Measurements from ENCODE around the gene PTPRS.

DNA sequence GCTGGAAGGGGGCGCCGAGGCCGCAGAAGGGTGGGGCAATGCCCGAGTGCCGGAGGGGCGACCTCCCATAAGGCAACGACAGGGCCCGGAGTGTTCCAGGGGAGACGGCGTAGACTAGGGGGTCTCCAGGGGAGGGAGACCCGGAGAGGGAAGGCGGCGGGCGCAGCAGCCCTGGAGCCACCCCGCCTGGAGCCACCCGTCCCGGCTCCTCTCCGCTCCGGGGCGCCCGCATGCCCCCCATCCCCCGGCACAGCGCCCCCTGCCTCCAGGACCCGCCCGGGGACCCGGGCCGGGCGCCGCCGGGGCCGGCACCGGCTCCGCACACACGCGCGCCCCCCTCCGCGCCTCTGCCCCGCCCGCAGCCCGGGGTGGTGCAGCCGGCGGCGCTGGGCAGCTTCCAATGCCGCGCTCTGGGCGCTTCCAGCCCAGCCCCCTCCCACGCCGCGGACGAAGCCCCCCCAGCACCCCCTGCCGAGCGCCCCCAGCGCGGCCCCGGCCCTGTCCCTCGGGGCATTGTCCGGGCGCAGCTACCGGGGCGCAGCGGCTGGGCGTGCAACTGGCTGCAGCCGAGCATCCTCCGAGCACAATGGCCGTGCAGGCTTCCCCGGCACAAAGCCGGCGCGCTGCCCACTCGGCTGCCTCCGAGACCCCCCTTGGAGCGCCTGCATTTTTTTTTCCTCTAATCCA lies 519 bp downstream of the PTPRS start:
- TF ChIP-seq, protein P1, sequence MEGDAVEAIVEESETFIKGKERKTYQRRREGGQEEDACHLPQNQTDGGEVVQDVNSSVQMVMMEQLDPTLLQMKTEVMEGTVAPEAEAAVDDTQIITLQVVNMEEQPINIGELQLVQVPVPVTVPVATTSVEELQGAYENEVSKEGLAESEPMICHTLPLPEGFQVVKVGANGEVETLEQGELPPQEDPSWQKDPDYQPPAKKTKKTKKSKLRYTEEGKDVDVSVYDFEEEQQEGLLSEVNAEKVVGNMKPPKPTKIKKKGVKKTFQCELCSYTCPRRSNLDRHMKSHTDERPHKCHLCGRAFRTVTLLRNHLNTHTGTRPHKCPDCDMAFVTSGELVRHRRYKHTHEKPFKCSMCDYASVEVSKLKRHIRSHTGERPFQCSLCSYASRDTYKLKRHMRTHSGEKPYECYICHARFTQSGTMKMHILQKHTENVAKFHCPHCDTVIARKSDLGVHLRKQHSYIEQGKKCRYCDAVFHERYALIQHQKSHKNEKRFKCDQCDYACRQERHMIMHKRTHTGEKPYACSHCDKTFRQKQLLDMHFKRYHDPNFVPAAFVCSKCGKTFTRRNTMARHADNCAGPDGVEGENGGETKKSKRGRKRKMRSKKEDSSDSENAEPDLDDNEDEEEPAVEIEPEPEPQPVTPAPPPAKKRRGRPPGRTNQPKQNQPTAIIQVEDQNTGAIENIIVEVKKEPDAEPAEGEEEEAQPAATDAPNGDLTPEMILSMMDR (IDR thresholded peaks at IDR 0.05), result no peak
- TF ChIP-seq POLR2A (IDR thresholded peaks at IDR 0.05) (no peak), POLR2AphosphoS5 (IDR thresholded peaks at IDR 0.05; ENCODE audit: insufficient read depth in 1 of 2, low read depth in 1 of 2) (no peak)

All from vagina (tissue), 2 donors.